SK-N-SH (cell line): ENCODE measurements around the gene OSBPL6. TPM values are rescaled to one million over a fixed set of nuclear protein-coding genes. Genes with fewer than 3 reads are reported as not detected.

Source experiments
- CTCF ChIA-PET: fragments of 300-600, 350-600 bp; formaldehyde crosslinking; extraction: SDS; loops from one replicate; lab custom pipeline; 2021; lab: Yijun Ruan, JAX
- POLR2A ChIA-PET: fragments of 350-600 bp; sonication (Branson Sonifier 250); formaldehyde crosslinking; extraction: SDS; loops from one replicate; lab custom pipeline; 2020; ENCODE audit warnings: antibody characterized with exemption, inconsistent platforms; lab: Yijun Ruan, JAX
- DNase-seq: peaks from one replicate; pipeline ENCODE4 v3.0.0; 2012
- H2AFZ ChIP-seq: fragments of 200-600 bp; sonication (generic); 2 replicates; pipeline ENCODE4 v1.8.1; 2016; ENCODE audit warnings: antibody characterized with exemption, mild to moderate bottlenecking, low read depth
- H3F3A ChIP-seq: fragments of 200-600 bp; sonication (generic); replicated peaks from 2 replicates; pipeline ENCODE3; 2016; ENCODE audit warnings: antibody characterized with exemption, mild to moderate bottlenecking; ENCODE audit not compliant: insufficient read depth
- H3K27ac ChIP-seq, 2 experiments: fragments of 200-500 bp in 1 of 2; fragments of 200-600 bp in 1 of 2; sonication (Bioruptor generic) in 1 of 2; sonication (generic), shearing (Covaris generic) in 1 of 2; 2 replicates each; pipeline versions ENCODE4 v1.5.1 to v1.6.1; 2014 to 2016; ENCODE audit warnings: low read depth in 2 of 2, inconsistent platforms in 1 of 2, low read length in 1 of 2, mild to moderate bottlenecking in 1 of 2, mixed read lengths in 1 of 2
- H3K27me3 ChIP-seq: fragments of 200-600 bp; sonication (generic), shearing (Covaris generic); 2 replicates; pipeline ENCODE4 v1.6.1; 2016; ENCODE audit warnings: mixed run types; ENCODE audit not compliant: insufficient read depth
- H3K36me3 ChIP-seq, 2 experiments: fragments of 200-500 bp in 1 of 2; fragments of 200-600 bp in 1 of 2; sonication (Bioruptor generic) in 1 of 2; sonication (generic) in 1 of 2; replicated peaks in 1 of 2; 2 replicates each; pipeline versions ENCODE3 to v1.5.1; 2014 to 2016; ENCODE audit warnings: low read length in 1 of 2, mild to moderate bottlenecking in 1 of 2; ENCODE audit not compliant: insufficient read depth in 2 of 2, control insufficient read depth in 1 of 2
- H3K4me1 ChIP-seq, 2 experiments: fragments of 200-500 bp in 1 of 2; fragments of 200-600 bp in 1 of 2; sonication (Bioruptor generic) in 1 of 2; sonication (generic), shearing (Covaris generic) in 1 of 2; 2 replicates each; pipeline versions ENCODE4 v1.5.1 to v1.6.1; 2014 to 2016; ENCODE audit warnings: low read depth in 1 of 2, low read length in 1 of 2, mixed run types in 1 of 2; ENCODE audit not compliant: insufficient read depth in 2 of 2, control insufficient read depth in 1 of 2
- H3K4me2 ChIP-seq: fragments of 200-600 bp; sonication (generic), shearing (Covaris generic); 2 replicates; pipeline ENCODE4 v1.6.1; 2017; ENCODE audit warnings: mixed run types
- H3K4me3 ChIP-seq, 2 experiments: fragments of 200-500 bp in 1 of 2; fragments of 200-600 bp in 1 of 2; sonication (Bioruptor generic) in 1 of 2; sonication (generic), shearing (Covaris generic) in 1 of 2; 2 replicates each; pipeline versions ENCODE4 v1.5.1 to v1.8.1; 2014 to 2016; ENCODE audit warnings: low read depth in 2 of 2, inconsistent platforms in 1 of 2, low read length in 1 of 2, mild to moderate bottlenecking in 1 of 2, mixed read lengths in 1 of 2, moderate library complexity in 1 of 2
- H3K79me2 ChIP-seq: fragments of 200-600 bp; sonication (generic); 2 replicates; pipeline ENCODE4 v1.8.1; 2017; ENCODE audit warnings: mild to moderate bottlenecking; ENCODE audit not compliant: insufficient read depth
- H3K9ac ChIP-seq: fragments of 200-600 bp; sonication (generic); 2 replicates; pipeline ENCODE4 v1.6.1; 2017; ENCODE audit warnings: mixed run types
- H3K9me2 ChIP-seq: fragments of 200-600 bp; sonication (generic); 2 replicates; pipeline ENCODE4 v1.6.1; 2017; ENCODE audit warnings: mixed run types
- H3K9me3 ChIP-seq: fragments of 200-600 bp; sonication (generic); 2 replicates; pipeline ENCODE4 v1.6.1; 2017; ENCODE audit warnings: mixed run types, mild to moderate bottlenecking, moderate library complexity
- H4K20me1 ChIP-seq: fragments of 200-600 bp; sonication (generic); 2 replicates; pipeline ENCODE4 v1.6.1; 2017; ENCODE audit warnings: mild to moderate bottlenecking, mixed run types; ENCODE audit not compliant: insufficient read depth
- CHD2 ChIP-seq: fragments of 150-350 bp; IDR thresholded peaks from 2 replicates; pipeline ENCODE4 v1.6.1; 2018; ENCODE audit warnings: low read length; ENCODE audit not compliant: partially characterized antibody
- ELF1 ChIP-seq: IDR thresholded peaks from 2 replicates; pipeline ENCODE4 v1.4.0; 2012
- EP300 ChIP-seq, 2 experiments: IDR thresholded peaks; 2 replicates each; pipeline versions ENCODE4 v1.4.0 to v1.6.1; 2012; ENCODE audit warnings: borderline replicate concordance in 1 of 2, low read depth in 1 of 2, low read length in 1 of 2
- FOSL2 ChIP-seq: IDR thresholded peaks from 2 replicates; pipeline ENCODE4 v1.4.0; 2012; ENCODE audit warnings: low read depth, mild to moderate bottlenecking, moderate library complexity, borderline replicate concordance
- FOXM1 ChIP-seq: IDR thresholded peaks from 2 replicates; pipeline ENCODE4 v1.4.0; 2012; ENCODE audit warnings: low read depth, mild to moderate bottlenecking
- MAX ChIP-seq: IDR thresholded peaks from 2 replicates; pipeline ENCODE4 v1.4.0; 2012; ENCODE audit warnings: low read depth
- NRF1 ChIP-seq: IDR thresholded peaks from 2 replicates; pipeline ENCODE4 v1.6.1; 2012; ENCODE audit warnings: low read depth, mild to moderate bottlenecking, low read length
- RCOR1 ChIP-seq: fragments of 150-350 bp; IDR thresholded peaks from 2 replicates; pipeline ENCODE4 v1.6.1; 2017; ENCODE audit warnings: antibody characterized with exemption, low read length
- SIN3A ChIP-seq: IDR thresholded peaks from 2 replicates; pipeline ENCODE4 v1.6.1; 2012; ENCODE audit warnings: low read depth, mild to moderate bottlenecking, low read length, moderate library complexity, borderline replicate concordance
- TAF1 ChIP-seq: IDR thresholded peaks from 2 replicates; pipeline ENCODE4 v1.6.1; 2012; ENCODE audit warnings: low read depth, mild to moderate bottlenecking, low read length, moderate library complexity, borderline replicate concordance
- USF2 ChIP-seq: fragments of 150-350 bp; IDR thresholded peaks from 2 replicates; pipeline ENCODE4 v1.6.1; 2017; ENCODE audit warnings: antibody characterized with exemption, low read length, low read depth, borderline replicate concordance
- YY1 ChIP-seq: IDR thresholded peaks from 2 replicates; pipeline ENCODE4 v1.4.0; 2012; ENCODE audit warnings: low read depth, mild to moderate bottlenecking
- WGBS: methylation state at CpG from one replicate; pipeline ENCODE4 v1.1.6; 2017; ENCODE audit warnings: low lambda C conversion rate; 5-methylcytosine and 5-hydroxymethylcytosine counted together
- polyA plus RNA-seq, 3 experiments: library from polyadenylated mRNA; depleted of rRNA; stranded (reverse); fragments of >200 nt; gene quantifications; 2 replicates each; pipeline ENCODE4 v1.2.3, GENCODE V29; 2012

The OSBPL6 gene
- polyA plus RNA-seq, 1 of the 3 experiments (the other 2 are of a cell fraction), result 2.7 TPM

DNA sequence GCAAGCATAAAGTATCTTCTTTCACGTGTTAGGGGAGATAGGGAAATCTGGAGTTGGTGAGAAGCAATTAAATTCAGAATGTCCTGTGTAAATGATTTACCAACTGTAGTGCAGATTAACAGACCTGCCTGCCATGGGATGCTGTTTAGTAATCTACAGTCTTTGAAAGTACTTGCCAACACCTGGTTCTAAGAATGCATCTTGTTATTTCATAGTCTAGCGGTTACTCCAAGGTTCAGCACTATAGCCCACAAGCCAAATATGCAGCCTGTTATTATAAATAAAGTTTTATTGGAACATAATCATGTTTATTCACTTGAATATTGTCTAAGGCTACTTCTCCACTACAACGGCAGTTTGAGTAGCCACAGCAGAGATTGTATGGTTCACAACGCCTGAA is 100.8 kb downstream of the OSBPL6 start (continued):
- TF ChIP-seq USF2, result no peak
- no peak for TF ChIP-seq YY1
- TF ChIP-seq FOSL2, result no peak
- no peak for TF ChIP-seq ELF1
- no peak for TF ChIP-seq FOXM1

- Histone ChIP-seq H3K9me3 (no peaks in the 10 kb centered on the region), H3K27me3 (no peaks in the 10 kb centered on the region), H3K4me3 (no peak overlapping the region), H3K4me2 (no peak overlapping the region), H3K79me2 (no peaks in the 10 kb centered on the region), H3K27ac (no peak overlapping the region), H3K9me2 (no peaks in the 10 kb centered on the region), H4K20me1 (no peaks in the 10 kb centered on the region), H3K4me1 (no peaks in the 10 kb centered on the region), H3K9ac (no peak overlapping the region), H3F3A (peaks cover 7% of the 10 kb centered on the region), H3K36me3 (no peaks in the 10 kb centered on the region), H2AFZ (no peak overlapping the region)
- ChIA-PET CTCF (interaction anchor here (0.7 to 2.0 kb wide), 2 partner anchors 10 to 119 kb away, joined by 3 to 6 read pairs; no protein-coding TSS in a partner anchor), POLR2A (no interaction called here)
- TF ChIP-seq RCOR1 (no peak), FOSL2 (no peak), MAX (no peak), SIN3A (no peak)
- 94% methylated on average over 3 of the region's 3 CpGs for WGBS
- no peak for DNase-seq
Observed at GRCh38 chr2:178295906-178296305, 101.6 kb downstream of the OSBPL6 start.

GRCh38 chr2:178296394-178297090 is 102.2 kb downstream of the OSBPL6 start:
- ChIA-PET CTCF (interaction anchor here (0.7 to 2.0 kb wide), 2 partner anchors 10 to 118 kb away, joined by 3 to 6 read pairs; no protein-coding TSS in a partner anchor), POLR2A (no interaction called here)
- no peaks in the 10 kb centered on the region for H3K4me1 ChIP-seq
- H3K79me2 ChIP-seq, result no peaks in the 10 kb centered on the region
- H3K4me3 ChIP-seq, result no peak overlapping the region
- no peak overlapping the region for H3K4me2 ChIP-seq
- peaks cover 7% of the 10 kb centered on the region for H3F3A ChIP-seq
- H4K20me1 ChIP-seq, result no peaks in the 10 kb centered on the region
- no peak overlapping the region for H3K27ac ChIP-seq
- no peaks in the 10 kb centered on the region for H3K36me3 ChIP-seq
- no peaks in the 10 kb centered on the region for H3K9me3 ChIP-seq
- no peak overlapping the region for H3K9ac ChIP-seq
- no peak for TF ChIP-seq CHD2
- TF ChIP-seq NRF1, result no peak
- TF ChIP-seq TAF1, result no peak
- TF ChIP-seq EP300 (IDR thresholded peaks at IDR 0.05; ENCODE audit: borderline replicate concordance in 1 of 2, low read depth in 1 of 2, low read length in 1 of 2), result no peak
- no peaks in the 10 kb centered on the region for H3K9me2 ChIP-seq
- DNase-seq, result no peak
- 84% methylated on average over 5 of the region's 5 CpGs for WGBS
- H3K27me3 ChIP-seq, result no peaks in the 10 kb centered on the region
- no peak overlapping the region for H2AFZ ChIP-seq
